DMS153 (cell line): ENCODE results near the gene CCDC85C.

Source experiments
- DNase-seq: peaks from one replicate; lab custom pipeline; 2025; lab: John Stamatoyannopoulos, UW

The CCDC85C gene

DNA sequence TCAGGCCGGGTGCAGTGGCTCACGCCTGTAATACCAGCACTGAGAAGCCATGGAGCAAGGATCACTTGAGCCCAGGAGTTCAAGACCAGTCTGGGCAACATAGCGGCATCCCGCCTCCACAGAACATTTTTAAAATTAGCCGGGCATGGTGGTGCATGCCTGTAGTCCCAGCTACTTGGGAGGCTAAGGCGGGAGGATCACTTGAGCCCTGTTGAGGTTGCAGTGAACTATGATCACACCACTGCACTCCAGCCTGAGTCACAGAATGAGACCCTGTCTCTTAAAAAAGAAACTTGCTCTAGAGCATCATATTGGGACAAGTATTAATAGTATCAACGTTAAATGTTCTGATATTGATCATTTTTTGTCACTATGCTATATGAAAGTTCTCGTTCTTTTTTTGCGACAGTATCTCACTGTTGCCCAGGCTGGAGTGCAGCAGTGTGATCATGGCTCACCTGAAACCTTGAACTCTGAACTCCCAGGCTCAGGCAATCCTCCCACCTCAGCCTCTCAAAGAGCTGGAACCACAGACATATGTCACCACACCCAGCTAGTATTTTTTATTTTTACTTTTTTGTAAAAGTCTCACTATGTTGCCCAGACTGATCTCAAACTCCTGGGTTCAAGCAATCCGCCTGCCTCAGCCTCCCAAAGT lies 47.7 kb downstream of the CCDC85C start:
- no peak for DNase-seq

DNA sequence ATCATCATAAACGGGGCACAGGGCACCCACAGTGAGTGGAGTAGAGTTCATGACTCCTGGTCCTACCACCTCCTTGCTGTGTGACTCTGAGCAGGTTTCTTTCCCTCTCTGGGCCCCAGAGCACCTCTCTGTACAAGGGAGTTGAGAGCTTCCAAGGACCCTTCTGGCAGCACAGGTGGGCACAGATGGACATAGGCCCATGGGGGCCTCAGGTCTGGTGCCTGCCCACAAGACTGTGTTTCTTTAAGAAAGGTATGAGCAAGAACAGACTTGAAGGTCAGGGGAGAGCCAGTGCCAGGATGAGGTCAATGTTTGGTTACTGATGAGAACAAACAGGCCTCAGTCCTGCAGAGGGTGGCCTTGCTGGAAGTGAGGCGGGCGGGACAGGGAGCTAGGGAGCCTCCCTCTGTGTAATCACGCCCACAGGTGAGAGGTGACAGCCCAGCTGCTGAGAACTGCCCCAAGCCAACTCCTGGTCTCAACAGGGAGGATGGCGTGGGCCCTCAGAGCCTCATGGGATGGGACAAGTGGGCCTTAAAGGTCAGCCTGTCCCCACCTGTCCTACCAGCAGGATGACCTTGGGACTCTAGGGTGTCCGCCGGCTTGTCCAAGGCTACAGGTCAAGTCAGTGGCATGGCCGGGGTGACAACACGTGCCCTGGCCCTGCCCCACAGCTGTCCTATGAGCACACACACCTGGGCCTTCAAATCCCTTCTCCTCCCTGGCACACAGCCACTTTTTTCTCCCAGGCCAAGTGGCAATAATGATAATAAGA lies 49.1 kb downstream of the CCDC85C start:
- DNase-seq, result no peak

DNA sequence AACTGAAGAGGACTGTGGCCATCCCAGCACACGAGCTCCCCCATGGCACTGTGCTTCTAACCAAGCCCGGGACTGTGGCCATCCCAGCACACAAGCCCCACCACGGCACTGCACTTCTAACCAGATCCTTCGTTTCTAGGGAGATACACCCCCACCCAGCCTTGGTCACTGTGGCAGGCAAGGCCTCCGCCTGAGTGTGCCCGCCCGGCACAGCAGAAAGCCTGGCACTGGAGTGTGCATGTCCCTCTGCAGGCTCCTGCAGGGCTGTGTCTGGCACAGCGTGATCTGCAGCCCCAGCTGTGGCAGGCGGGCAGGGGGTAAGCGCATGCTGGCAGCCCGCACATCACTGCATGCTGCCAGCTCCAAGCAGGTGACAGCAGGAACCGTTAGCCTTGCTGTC lies 49.8 kb downstream of the CCDC85C start:
- DNase-seq, result no peak

DNA sequence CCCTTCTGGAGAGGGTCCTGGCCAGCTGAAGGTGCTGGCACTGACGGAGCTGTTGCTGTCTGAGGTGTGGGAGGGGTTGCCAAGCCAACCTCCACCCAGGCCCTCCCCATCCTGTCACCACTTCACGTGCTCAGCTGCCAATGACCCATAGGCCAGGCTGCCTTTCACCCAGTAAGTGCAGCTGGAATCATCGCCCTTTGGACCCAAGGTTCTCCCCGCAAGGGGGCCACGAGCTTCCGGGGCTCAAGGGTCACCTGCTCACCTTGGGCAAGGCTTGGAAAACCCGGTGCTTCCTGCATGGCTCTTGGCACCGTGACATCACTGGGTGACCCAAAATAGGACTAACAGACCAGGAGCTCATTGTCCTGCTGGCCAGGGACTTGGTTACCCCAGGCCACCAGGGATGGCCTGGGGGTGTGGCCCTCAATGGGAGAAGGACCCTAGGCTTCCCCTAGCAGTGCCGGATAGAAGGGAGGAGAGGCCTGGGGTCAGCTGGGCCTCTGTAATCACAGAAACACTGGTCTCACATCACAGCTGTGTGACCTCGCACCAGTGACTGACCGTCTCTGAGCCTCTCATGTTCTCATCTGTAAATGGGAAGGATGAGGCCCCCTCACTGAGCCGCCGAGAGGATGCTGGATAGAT lies 51.3 kb downstream of the CCDC85C start:
- DNase-seq, result no peak

GRCh38 chr14:99552021-99552553 lies 51.9 kb downstream of the CCDC85C start:
- no peak for DNase-seq

DNA sequence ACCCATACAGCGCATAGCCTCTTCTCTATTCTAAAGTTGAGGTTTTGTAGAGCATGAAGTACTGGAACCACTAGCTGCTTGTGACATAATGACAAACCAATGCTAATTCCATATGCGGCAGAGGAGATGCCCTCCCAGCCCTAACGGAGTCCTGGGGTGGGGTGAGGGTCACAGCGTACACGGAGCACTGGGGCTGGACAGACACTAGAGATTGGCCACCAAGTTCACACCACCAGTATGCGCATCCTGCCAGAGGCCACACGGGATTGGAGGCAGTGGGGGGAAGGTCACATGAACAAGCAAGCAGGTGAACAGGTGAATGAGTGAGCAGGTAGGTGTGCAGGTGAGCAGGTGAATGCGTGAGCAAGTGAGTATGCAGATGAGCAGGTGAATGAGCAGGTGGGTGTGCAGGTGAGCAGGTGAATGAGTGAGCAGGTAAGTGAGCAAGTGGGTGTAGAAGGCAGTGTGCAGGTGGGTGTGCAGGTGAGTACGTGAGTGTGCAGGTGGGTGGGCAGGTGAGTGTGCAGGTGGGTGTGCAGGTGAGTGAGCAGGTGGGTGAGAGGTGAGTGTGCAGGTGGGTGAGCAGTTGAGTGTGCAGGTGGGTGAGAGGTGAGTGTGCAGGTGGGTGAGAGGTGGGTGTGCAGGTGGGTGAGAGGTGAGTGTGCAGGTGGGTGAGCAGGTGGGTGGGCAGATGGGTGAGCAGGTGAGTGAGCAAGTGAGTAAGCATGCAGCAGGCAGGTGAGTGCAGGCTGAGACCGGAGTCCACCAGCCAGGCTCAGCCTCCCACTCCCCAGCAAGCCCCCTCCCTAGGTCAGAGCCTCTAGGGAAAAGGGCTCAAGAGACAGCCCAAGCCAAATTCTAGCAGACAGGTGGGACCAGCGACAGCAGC lies 52.7 kb downstream of the CCDC85C start:
- DNase-seq, result no peak

GRCh38 chr14:99550387-99550992 lies 53.5 kb downstream of the CCDC85C start:
- DNase-seq, result no peak

- DNase-seq, result no peak
Observed at GRCh38 chr14:99549684-99550083, 54.3 kb downstream of the CCDC85C start.

DNA sequence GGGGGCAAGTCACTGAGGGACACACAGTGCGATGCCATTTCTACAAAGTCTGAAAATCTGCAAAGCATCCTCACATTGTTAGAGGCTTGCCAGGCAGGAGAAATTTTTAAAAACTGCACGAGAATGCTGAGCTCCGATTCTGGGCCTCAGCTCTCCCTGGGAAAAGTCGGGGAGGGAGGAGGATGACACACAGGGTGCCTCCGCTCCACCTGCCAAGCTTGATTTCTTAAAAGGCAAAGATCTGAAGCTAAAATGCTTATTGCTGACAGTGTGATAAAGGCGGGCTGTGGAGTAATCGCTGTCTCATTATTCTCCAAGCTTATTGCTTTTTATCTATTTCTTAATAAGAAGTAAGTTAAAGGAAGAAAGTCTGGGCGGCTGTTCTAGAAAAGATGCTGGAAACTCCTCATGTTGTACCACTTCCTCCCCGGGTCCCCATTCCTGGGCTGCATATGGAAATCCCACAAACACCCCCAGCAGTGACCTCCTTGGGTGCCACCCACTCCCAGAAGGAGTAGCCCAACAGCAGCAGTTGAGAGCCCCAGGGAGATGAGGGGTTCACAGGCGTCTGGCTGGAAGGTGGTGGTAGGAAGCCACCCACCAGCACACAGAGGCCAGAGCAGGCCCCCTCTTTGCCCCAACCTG lies 55.0 kb downstream of the CCDC85C start:
- no peak for DNase-seq

GRCh38 chr14:99548255-99548654 lies 55.8 kb downstream of the CCDC85C start:
- no peak for DNase-seq

DNA sequence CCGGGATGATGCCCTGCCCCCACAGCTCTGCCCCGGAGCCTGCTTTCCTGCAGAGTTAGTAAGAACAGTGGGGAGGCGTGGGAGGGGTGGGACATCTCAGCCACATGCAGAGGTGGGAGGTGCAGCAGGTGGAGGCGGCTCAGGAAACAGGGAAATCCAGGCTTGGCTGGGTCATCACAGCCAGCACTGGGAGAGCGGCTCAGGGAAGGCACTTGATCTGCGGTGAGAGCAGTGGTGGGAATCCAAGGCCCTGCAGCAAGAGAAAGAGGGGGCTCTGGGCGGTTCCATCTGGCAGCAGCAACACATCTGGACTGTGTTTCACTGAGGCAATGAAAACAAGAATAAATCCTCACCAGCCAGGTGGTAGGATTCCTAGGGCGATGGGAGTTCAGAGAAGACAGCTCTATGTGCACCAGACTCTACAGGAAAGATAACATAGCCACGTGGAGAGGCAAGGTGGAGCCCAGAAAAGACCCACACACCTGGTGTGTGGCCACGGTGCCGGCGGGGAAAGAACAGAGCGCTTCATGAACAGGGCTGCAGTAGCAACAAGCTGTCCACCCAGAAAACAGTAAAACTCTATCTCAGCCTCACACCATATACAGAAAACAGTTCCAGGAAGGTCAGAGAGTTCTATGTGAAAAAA lies 57.6 kb downstream of the CCDC85C start:
- DNase-seq, result no peak

DNA sequence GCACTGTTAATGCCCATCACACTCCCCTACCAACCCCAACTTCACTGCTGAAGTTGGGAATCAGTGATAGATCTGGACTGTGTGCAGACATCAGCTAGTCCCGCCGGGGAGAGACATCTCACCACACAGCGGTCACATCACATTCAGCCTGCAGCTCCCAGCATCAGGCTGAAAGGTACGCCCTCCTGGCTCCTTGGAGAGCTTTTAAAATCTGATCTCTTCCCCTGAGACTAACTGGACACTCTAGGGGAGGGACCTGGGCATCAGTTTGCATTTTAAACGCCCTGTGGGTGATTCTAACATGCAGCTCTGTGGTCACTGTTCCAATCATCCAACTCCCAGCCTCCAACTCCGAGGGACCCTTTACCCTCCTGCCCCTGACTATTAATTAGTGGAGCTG lies 58.4 kb downstream of the CCDC85C start:
- DNase-seq, result no peak

DNA sequence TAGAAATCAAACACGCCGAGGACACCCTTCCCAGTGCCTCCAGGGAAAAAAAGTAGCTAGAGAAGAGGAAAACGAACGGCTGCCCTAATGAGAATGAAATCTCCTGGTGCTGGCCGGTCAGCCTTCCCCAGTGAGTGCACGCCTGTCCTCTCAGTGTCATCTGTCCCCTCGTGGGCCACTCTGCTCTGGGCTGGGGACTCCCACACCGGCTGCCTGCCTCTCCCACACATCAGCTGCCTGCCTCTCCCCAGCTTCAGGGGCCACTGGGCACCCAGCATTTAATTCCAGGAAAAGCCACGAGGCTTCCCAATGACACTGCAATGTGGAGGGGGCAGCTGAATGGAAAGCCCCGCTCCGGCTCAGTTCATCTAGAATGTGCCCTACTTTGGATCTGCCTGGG lies 59.0 kb downstream of the CCDC85C start:
- no peak for DNase-seq

DNA sequence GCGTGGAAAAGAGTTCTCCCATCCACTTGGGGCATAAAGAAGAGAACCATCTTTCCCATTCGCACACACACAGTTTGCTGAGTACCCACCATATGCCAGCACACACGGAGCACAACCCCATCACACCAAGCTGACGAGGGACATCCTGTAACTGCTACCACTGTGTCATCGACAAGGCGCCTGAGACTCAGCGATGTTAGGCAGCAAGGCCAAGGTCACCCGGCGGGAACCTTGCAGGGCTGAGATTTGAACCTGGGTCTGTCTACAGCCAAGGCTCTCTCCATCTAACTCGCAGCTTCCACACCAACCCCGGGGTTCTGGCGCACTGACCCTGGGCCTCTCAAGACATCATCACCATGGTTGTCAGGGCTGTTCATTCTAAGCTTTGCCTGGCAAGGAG lies 60.0 kb downstream of the CCDC85C start:
- no peak for DNase-seq

- no peak for DNase-seq
Observed at GRCh38 chr14:99543370-99543769, 60.6 kb downstream of the CCDC85C start.

- no peak for DNase-seq
Observed at GRCh38 chr14:99542566-99542965, 61.4 kb downstream of the CCDC85C start.

GRCh38 chr14:99541677-99542470 lies 62.1 kb downstream of the CCDC85C start:
- DNase-seq, result no peak

DNA sequence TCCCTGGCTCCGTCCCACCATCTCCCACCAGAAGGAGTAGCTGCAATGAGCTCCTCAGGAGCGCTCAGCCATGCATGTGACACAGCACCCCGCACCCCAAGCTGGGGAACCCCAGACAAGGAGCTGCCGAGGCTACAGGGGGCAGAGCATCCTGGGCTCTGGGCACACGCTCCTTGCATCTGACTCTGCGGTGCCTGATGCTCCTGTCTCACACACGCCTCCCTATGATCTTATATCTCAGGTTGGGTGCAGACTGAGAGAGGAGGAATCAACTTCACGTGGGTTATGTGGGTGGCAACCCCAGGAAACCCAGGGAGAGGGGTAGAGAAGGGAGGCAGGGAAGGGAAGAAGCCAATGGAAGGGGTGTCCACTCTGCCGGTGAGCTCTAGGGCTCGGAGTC lies 62.8 kb downstream of the CCDC85C start:
- DNase-seq, result no peak

GRCh38 chr14:99540196-99541032 lies 63.6 kb downstream of the CCDC85C start:
- DNase-seq, result no peak
